ENCODE results near the gene SLC39A5.
"Not testable (repeated sequence)": the region's sequence is repeated elsewhere in the genome, so short reads cannot be mapped to it uniquely, and the experiment has no call there.

SLC39A5 gene

GRCh38 chr12:56189918-56190694 is 39.7 kb upstream of the SLC39A5 start:
- no peak for TF ChIP-seq CTCF (IDR thresholded peaks at IDR 0.05; ENCODE audit: low read depth, low read length, missing control alignments)
- H3K4me3 ChIP-seq (ENCODE audit: low read depth, low read length) = peak overlapping the region; percentile 81
- peak; percentile 59 for DNase-seq (ENCODE audit: low read depth)
- in situ Hi-C loops (cut with HindIII; ENCODE audit: low sequenced_read_pairs) = loop anchor here (5.0 kb wide), 1 partner anchor 73 kb away; the partner anchor contains the start of genes RPL41 and ZC3H10

- DNase-seq (ENCODE audit: low read depth) = no peak
- in situ Hi-C loops (cut with HindIII; ENCODE audit: low sequenced_read_pairs) = loop anchor here (5.0 kb wide), 1 partner anchor 73 kb away; the partner anchor contains the start of genes RPL41 and ZC3H10
- no peak for TF ChIP-seq CTCF (IDR thresholded peaks at IDR 0.05; ENCODE audit: low read depth, low read length, missing control alignments)
Observed at GRCh38 chr12:56190695-56191155, 39.1 kb upstream of the SLC39A5 start.

GRCh38 chr12:56192582-56192981 is 37.3 kb upstream of the SLC39A5 start:
- no peak overlapping the region for H3K4me3 ChIP-seq (ENCODE audit: low read depth, low read length)
- TF ChIP-seq CTCF (IDR thresholded peaks at IDR 0.05; ENCODE audit: low read depth, low read length, missing control alignments) = no peak
- no peak for DNase-seq (ENCODE audit: low read depth)
- in situ Hi-C loops (cut with HindIII; ENCODE audit: low sequenced_read_pairs) = loop anchor here (5.0 kb wide), 1 partner anchor 75 kb away; the partner anchor contains the start of genes RPL41 and ZC3H10

More at GRCh38 chr12:56190695-56191155, 39.1 kb upstream of the SLC39A5 start:
- H3K4me3 ChIP-seq (ENCODE audit: low read depth, low read length) = peak overlapping the region; percentile 81

GRCh38 chr12:56193025-56193578 is 36.7 kb upstream of the SLC39A5 start:
- peak; percentile 78 for TF ChIP-seq CTCF (IDR thresholded peaks at IDR 0.05; ENCODE audit: low read depth, low read length, missing control alignments)
- H3K4me3 ChIP-seq (ENCODE audit: low read depth, low read length) = no peak overlapping the region
- peak; percentile 84 for DNase-seq (ENCODE audit: low read depth)
- in situ Hi-C loops (cut with HindIII; ENCODE audit: low sequenced_read_pairs) = loop anchor here (5.0 kb wide), 1 partner anchor 76 kb away; the partner anchor contains the start of genes RPL41 and ZC3H10

- in situ Hi-C loops (cut with HindIII; ENCODE audit: low sequenced_read_pairs); DNase-seq (ENCODE audit: low read depth); H3K4me3 ChIP-seq (ENCODE audit: low read depth, low read length): not testable (repeated sequence)
Observed at GRCh38 chr12:56196818-56197550, 32.9 kb upstream of the SLC39A5 start.

- no peak for DNase-seq (ENCODE audit: low read depth)
- in situ Hi-C loops (cut with HindIII; ENCODE audit: low sequenced_read_pairs) = no loop called here
- no peak for TF ChIP-seq CTCF (IDR thresholded peaks at IDR 0.05; ENCODE audit: low read depth, low read length, missing control alignments)
- H3K4me3 ChIP-seq (ENCODE audit: low read depth, low read length) = no peak overlapping the region
Observed at GRCh38 chr12:56197921-56198635, 31.8 kb upstream of the SLC39A5 start.

Data from astrocyte of the cerebellum (primary cell).